ENCODE data around the gene MAOA.

Gene MAOA

DNA sequence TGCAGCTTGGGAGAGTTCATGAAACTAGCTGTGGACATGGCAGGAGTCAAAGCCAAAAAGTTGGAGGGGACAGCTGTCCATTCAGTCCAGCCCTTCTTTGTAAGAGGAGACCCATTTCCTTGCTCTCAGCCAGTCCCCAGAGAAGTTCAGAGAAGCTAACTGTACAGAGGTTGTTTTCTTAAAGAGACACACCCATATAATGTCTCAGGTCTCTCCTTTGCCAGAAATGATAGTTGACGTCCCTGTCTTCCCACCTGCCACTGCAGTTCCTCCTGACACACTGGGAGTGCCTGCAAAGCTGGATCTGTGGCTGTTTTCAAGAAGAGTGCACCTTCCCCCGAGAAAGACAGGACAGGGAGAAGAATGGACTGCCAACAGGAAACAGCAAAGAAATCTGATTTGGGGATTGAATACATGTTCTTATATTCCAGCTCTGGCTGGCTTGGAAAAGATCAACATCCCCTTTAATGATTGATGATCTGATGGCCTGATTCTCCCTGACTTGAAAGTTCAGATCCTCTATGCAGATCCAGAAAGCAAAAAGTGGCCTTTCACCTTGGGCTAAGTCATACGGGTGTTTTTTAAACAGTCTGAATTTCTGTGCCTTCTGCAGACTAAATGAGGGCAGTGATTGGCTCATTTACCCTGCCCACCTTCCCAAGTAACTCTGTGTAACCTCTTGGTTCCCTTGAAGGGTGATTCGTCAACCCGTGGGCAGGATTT lies 87.2 kb downstream of the MAOA start:
- H3K27ac ChIP-seq: peak overlapping the region; percentile 66
- TF ChIP-seq, protein P1, sequence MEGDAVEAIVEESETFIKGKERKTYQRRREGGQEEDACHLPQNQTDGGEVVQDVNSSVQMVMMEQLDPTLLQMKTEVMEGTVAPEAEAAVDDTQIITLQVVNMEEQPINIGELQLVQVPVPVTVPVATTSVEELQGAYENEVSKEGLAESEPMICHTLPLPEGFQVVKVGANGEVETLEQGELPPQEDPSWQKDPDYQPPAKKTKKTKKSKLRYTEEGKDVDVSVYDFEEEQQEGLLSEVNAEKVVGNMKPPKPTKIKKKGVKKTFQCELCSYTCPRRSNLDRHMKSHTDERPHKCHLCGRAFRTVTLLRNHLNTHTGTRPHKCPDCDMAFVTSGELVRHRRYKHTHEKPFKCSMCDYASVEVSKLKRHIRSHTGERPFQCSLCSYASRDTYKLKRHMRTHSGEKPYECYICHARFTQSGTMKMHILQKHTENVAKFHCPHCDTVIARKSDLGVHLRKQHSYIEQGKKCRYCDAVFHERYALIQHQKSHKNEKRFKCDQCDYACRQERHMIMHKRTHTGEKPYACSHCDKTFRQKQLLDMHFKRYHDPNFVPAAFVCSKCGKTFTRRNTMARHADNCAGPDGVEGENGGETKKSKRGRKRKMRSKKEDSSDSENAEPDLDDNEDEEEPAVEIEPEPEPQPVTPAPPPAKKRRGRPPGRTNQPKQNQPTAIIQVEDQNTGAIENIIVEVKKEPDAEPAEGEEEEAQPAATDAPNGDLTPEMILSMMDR (IDR thresholded peaks at IDR 0.05): no peak
- no peak for TF ChIP-seq ZFX (IDR thresholded peaks at IDR 0.05; ENCODE audit: borderline replicate concordance)

DNA sequence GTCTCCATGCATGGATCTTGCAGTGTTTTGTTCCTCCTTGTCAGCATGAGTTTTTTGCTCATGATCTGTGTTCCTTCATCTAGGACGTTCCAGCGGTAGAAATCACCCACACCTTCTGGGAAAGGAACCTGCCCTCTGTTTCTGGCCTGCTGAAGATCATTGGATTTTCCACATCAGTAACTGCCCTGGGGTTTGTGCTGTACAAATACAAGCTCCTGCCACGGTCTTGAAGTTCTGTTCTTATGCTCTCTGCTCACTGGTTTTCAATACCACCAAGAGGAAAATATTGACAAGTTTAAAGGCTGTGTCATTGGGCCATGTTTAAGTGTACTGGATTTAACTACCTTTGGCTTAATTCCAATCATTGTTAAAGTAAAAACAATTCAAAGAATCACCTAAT lies 88.2 kb downstream of the MAOA start:
- no peak overlapping the region for H3K27ac ChIP-seq
- TF ChIP-seq, protein P1 (IDR thresholded peaks at IDR 0.05): no peak
- no peak for TF ChIP-seq ZFX (IDR thresholded peaks at IDR 0.05; ENCODE audit: borderline replicate concordance)

DNA sequence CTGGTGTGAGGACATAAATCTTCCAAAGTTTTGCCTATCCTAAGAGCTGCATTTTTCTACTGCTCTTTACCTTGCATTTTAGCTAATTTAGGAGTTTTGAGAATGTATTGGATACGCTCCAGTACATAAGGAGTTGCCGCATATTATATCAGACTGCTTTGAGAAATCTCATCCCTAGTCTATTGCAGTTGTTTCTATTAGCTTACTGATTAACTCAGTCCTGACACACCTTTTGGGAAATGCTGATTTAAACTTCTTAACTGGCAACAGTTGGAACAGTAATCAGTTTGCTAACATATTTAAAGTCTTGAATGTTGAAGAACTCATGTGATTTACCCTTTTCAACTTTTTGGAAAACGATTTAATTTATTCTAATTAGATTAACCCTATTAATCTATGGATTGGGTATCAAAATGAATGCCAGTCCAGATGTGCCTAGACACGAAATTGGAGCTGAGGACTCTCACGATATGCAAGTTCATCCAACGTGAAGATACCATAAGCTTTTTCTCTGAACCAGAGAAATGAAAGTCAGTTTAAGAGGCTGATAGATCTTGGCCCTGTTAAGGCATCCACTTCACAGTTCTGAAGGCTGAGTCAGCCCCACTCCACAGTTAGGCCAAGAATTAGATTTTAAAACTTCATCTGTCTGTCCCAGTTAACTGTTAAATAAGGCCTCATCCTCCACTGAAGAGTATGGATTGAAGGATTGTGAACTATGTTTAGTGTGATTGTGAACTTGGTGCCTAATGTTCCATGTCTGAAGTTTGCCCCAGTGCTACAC lies 90.0 kb downstream of the MAOA start:
- TF ChIP-seq ZFX (IDR thresholded peaks at IDR 0.05; ENCODE audit: borderline replicate concordance): no peak
- TF ChIP-seq, protein P1 (IDR thresholded peaks at IDR 0.05): no peak
- no peak overlapping the region for H3K27ac ChIP-seq

DNA sequence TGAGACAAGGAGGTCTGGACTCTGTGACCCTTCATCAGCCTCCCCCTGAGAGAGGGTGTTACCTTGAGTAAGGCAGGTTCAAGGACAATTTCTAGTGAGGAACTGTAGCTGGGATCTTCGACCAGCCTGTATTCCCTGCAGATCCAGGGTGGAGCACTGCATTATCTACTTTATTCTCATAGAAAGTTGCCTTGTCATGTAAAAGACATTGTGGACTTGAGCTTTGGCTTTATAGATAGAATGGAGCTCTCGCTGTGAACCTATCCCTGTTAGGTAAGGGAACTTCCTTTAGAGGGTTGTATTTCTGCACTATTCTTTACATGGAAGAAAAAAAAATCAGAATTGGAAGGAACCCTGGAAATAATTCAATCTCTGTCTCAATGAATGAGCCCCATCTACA lies 91.4 kb downstream of the MAOA start:
- no peak overlapping the region for H3K27ac ChIP-seq
- TF ChIP-seq ZFX (IDR thresholded peaks at IDR 0.05; ENCODE audit: borderline replicate concordance): no peak
- TF ChIP-seq, protein P1 (IDR thresholded peaks at IDR 0.05): no peak

DNA sequence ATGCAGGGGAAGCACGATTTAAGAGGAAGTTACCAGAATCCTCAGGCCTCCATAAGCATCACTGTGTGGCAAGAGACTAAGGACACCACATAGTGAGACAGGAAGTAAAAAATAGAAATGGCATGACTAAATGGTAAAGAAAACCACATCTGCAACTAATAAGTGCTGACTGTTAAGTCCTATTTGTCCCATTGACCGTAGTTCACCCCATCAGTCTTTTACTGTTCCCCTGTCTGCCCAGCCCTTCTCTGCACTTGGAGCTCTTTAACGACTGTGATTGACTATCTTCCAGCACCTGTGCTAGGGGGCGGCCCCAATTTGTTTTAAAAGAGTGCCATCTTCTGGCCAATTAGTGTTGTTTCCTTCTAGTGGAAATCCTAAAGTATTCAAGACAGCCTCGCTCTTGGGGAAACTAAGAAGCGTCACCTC lies 94.2 kb downstream of the MAOA start:
- no peak overlapping the region for H3K27ac ChIP-seq
- TF ChIP-seq, protein P1 (IDR thresholded peaks at IDR 0.05): peak; percentile 35
- TF ChIP-seq ZFX (IDR thresholded peaks at IDR 0.05; ENCODE audit: borderline replicate concordance): no peak

DNA sequence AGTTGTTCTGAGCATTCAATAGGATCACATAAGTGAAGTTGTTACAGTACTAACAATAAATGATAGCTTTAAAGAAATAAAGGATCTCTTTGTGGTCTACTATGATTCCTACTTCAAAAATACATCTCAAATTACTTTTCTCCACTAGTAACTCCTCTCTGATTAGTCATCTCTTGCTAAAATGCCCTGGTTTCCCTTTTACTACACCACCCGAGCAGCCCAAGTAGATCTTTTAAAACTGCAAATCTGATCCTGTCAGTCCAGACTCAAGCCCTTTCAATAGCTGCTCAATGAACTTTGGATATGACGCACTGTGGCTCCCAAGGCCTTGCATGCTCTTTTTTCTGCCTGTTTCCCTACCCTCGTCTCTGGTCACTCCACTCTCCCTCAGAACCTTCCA lies 97.5 kb downstream of the MAOA start:
- H3K27ac ChIP-seq: no peak overlapping the region
- TF ChIP-seq ZFX (IDR thresholded peaks at IDR 0.05; ENCODE audit: borderline replicate concordance): no peak
- TF ChIP-seq, protein P1 (IDR thresholded peaks at IDR 0.05): no peak

DNA sequence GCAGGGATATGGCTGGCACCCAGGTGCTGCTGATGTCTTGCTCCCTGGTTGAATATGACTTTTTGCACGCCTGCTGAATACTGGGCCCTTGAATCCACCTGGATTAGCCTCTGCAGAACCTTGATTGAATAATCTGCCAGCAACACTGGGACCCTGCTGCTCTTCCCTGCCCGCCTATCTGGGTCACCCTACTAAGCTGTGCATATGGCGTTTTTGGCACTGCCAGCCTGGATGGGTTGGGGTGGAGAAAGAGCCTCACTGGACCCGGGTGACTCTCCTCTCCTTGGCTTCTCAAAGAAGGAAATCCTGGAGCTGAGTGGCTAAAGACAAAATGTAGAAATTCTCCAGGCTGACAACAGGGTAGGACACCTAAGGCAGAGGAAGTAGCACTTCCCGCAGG lies 100.0 kb downstream of the MAOA start:
- H3K27ac ChIP-seq: no peak overlapping the region
- TF ChIP-seq, protein P1 (IDR thresholded peaks at IDR 0.05): no peak
- no peak for TF ChIP-seq ZFX (IDR thresholded peaks at IDR 0.05; ENCODE audit: borderline replicate concordance)
